ENCODE data around the gene POP7. TPM values are rescaled to one million over a fixed set of nuclear protein-coding genes. Genes with fewer than 3 reads are reported as not detected.
"Not testable (repeated sequence)": the region's sequence is repeated elsewhere in the genome, so short reads cannot be mapped to it uniquely, and the experiment has no call there.

Gene POP7
- total RNA-seq, 3 donors from 2014 or later: 24.8 to 28.9 (median 26.8) TPM

GRCh38 chr7:100708395-100708794 lies 2.5 kb downstream of the POP7 start:
- TF ChIP-seq, protein P1, sequence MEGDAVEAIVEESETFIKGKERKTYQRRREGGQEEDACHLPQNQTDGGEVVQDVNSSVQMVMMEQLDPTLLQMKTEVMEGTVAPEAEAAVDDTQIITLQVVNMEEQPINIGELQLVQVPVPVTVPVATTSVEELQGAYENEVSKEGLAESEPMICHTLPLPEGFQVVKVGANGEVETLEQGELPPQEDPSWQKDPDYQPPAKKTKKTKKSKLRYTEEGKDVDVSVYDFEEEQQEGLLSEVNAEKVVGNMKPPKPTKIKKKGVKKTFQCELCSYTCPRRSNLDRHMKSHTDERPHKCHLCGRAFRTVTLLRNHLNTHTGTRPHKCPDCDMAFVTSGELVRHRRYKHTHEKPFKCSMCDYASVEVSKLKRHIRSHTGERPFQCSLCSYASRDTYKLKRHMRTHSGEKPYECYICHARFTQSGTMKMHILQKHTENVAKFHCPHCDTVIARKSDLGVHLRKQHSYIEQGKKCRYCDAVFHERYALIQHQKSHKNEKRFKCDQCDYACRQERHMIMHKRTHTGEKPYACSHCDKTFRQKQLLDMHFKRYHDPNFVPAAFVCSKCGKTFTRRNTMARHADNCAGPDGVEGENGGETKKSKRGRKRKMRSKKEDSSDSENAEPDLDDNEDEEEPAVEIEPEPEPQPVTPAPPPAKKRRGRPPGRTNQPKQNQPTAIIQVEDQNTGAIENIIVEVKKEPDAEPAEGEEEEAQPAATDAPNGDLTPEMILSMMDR (IDR thresholded peaks at IDR 0.05): no peak
- intact Hi-C loops (cut with DNase I, micrococcal nuclease): loop anchor here in 1 of 2 donors (10.0 kb wide), 1 partner anchor 156 kb away; the partner anchor contains the start of gene TRIP6
- no peaks in the 10 kb centered on the region for H3K9me3 ChIP-seq
- ATAC-seq (no peak), DNase-seq (no peak)
- H3K36me3 ChIP-seq (ENCODE audit: low read depth): no peaks in the 10 kb centered on the region
- no peak overlapping the region for H3K4me3 ChIP-seq
- H3K4me1 ChIP-seq (ENCODE audit: low read depth): peaks cover 13% of the 10 kb centered on the region

GRCh38 chr7:100710452-100710851 lies 4.5 kb downstream of the POP7 start:
- Histone ChIP-seq H3K4me1 (ENCODE audit: low read depth) (peaks cover 13% of the 10 kb centered on the region), H3K4me3 (no peak overlapping the region), H3K9me3 (no peaks in the 10 kb centered on the region), H3K36me3 (ENCODE audit: low read depth) (no peaks in the 10 kb centered on the region)
- DNase-seq (no peak), ATAC-seq (no peak)
- TF ChIP-seq, protein P1 (IDR thresholded peaks at IDR 0.05): no peak
- intact Hi-C loops (cut with DNase I, micrococcal nuclease): no loop called here

GRCh38 chr7:100711369-100711768 lies 5.4 kb downstream of the POP7 start:
- intact Hi-C loops (cut with DNase I, micrococcal nuclease): no loop called here
- ATAC-seq (no peak), DNase-seq (no peak)
- TF ChIP-seq, protein P1 (IDR thresholded peaks at IDR 0.05): no peak
- Histone ChIP-seq H3K4me1 (ENCODE audit: low read depth) (peaks cover 13% of the 10 kb centered on the region), H3K36me3 (ENCODE audit: low read depth) (no peaks in the 10 kb centered on the region), H3K4me3 (no peak overlapping the region), H3K9me3 (no peaks in the 10 kb centered on the region)

- no peak for DNase-seq
- ATAC-seq: no peak
- Histone ChIP-seq H3K9me3 (no peaks in the 10 kb centered on the region), H3K4me1 (ENCODE audit: low read depth) (peaks cover under 1% of the 10 kb centered on the region), H3K36me3 (ENCODE audit: low read depth) (no peaks in the 10 kb centered on the region), H3K4me3 (no peak overlapping the region)
- intact Hi-C loops (cut with DNase I, micrococcal nuclease): no loop called here
- TF ChIP-seq, protein P1 (IDR thresholded peaks at IDR 0.05): no peak
These were observed 8.8 kb downstream of the POP7 start for GRCh38 chr7:100714725-100715124.

- H3K9me3 ChIP-seq; intact Hi-C loops (cut with DNase I, micrococcal nuclease); DNase-seq; H3K4me1 ChIP-seq (ENCODE audit: low read depth); H3K4me3 ChIP-seq; ATAC-seq; H3K36me3 ChIP-seq (ENCODE audit: low read depth): not testable (repeated sequence)
These were observed 11.2 kb downstream of the POP7 start for GRCh38 chr7:100717073-100717472.

DNA sequence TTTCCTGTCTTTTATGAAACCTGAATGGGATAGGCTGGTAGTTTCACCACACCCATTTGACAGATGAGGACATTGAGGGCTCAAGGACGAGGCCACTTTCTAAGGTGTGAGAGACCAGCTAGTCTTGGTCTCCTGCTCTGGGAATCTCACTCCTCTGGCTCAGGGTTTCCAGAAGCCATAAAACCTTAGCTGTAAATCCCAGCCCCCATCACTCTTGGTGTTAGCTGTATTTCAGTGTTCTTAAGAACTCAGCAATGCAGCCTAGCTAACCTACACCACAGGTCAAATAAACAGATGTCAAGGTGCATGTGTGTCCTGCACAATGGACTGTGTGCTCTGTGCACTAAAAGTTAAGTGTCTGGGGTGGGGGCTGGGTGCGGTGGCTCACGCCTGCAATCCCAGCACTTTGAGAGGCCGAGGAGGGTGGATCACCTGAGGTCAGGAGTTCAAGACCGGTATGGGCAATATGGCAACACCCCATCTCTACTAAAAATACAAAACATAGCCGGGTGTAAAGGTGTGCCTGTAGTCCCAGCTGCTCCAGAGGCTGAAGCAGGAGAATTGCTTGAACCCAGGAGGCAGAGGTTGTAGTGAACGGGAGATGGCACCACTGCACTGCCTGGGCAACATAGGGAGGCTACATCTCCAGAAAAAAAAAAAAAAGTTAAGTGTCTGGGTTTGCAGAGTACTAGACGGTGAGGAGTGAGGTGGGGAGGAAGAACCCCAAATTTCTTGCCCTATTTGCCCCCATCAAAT lies 13.8 kb downstream of the POP7 start:
- H3K36me3 ChIP-seq (ENCODE audit: low read depth): no peaks in the 10 kb centered on the region
- peaks cover 8% of the 10 kb centered on the region for H3K4me1 ChIP-seq (ENCODE audit: low read depth)
- intact Hi-C loops (cut with DNase I, micrococcal nuclease): no loop called here
- TF ChIP-seq, protein P1 (IDR thresholded peaks at IDR 0.05): no peak
- no peak overlapping the region for H3K4me3 ChIP-seq
- DNase-seq: peak in 1 of 3 donors; percentile 17
- H3K9me3 ChIP-seq: no peaks in the 10 kb centered on the region
- peak; percentile 66 for ATAC-seq

Measured in mucosa of descending colon (tissue), 3 donors.